H1 (cell line): ENCODE results near the gene ATP6V0D1. TPM values are rescaled to one million over a fixed set of nuclear protein-coding genes. Genes with fewer than 3 reads are reported as not detected.

Experiments
- CTCF ChIA-PET: fragments of 300-600 bp; sonication (Branson Sonifier 250); formaldehyde crosslinking; loops from one replicate; lab custom pipeline; 2021; ENCODE audit not compliant: partially characterized antibody; lab: Charles Lee
- POLR2A ChIA-PET: fragments of 300-600 bp; sonication (Branson Sonifier 250); formaldehyde crosslinking; loops from one replicate; lab custom pipeline; 2021; ENCODE audit warnings: inconsistent platforms; ENCODE audit not compliant: partially characterized antibody; lab: Charles Lee
- DNase-seq, 2 experiments: peaks; one replicate each; pipeline versions ENCODE4 v3.0.0 to v3.0.0-alpha.2; 2010 to 2022; ENCODE audit warnings: low spot score in 2 of 2, low read depth in 1 of 2, mixed read lengths in 1 of 2
- FAIRE-seq: peaks from 2 replicates; lab custom pipeline; 2011; peaks lifted over from hg19 to GRCh38; lab: Jason Lieb, UNC
- H2AFZ ChIP-seq: 2 replicates; pipeline ENCODE4 v1.8.1; 2012; ENCODE audit warnings: low read length, inconsistent platforms
- H2AK5ac ChIP-seq: 2 replicates; pipeline ENCODE4 v1.6.1; 2013; ENCODE audit warnings: low read depth, low read length
- H2BK120ac ChIP-seq: replicated peaks from 2 replicates; pipeline ENCODE3; 2013; ENCODE audit warnings: low read depth, low read length, inconsistent platforms
- H2BK12ac ChIP-seq: 2 replicates; pipeline ENCODE4 v1.6.1; 2013; ENCODE audit warnings: low read depth, low read length
- H2BK15ac ChIP-seq: 2 replicates; pipeline ENCODE4 v1.6.1; 2013; ENCODE audit warnings: low read length
- H2BK20ac ChIP-seq: 2 replicates; pipeline ENCODE4 v1.6.1; 2013; ENCODE audit warnings: low read length
- H2BK5ac ChIP-seq: 2 replicates; pipeline ENCODE4 v1.6.1; 2013; ENCODE audit warnings: low read depth, low read length
- H3K14ac ChIP-seq: 2 replicates; pipeline ENCODE4 v1.6.1; 2013; ENCODE audit warnings: inconsistent platforms; ENCODE audit not compliant: insufficient read length
- H3K18ac ChIP-seq: 2 replicates; pipeline ENCODE4 v1.6.1; 2013; ENCODE audit warnings: low read length; ENCODE audit errors: extremely low read depth
- H3K23ac ChIP-seq: 2 replicates; pipeline ENCODE4 v1.6.1; 2013; ENCODE audit warnings: inconsistent platforms; ENCODE audit not compliant: insufficient read length
- H3K23me2 ChIP-seq: 2 replicates; pipeline ENCODE4 v1.6.1; 2013; ENCODE audit warnings: low read depth, low read length
- H3K27ac ChIP-seq: 2 replicates; pipeline ENCODE4 v1.6.1; 2011; ENCODE audit warnings: low read depth, low read length, inconsistent platforms
- H3K27me3 ChIP-seq, 4 experiments: replicated peaks in 1 of 4; 1 replicate in 1 of 4; 2 replicates in 3 of 4; pipeline versions ENCODE4 v1.6.1 to v1.8.1; 2011 to 2013; ENCODE audit warnings: low read length in 3 of 4, mild to moderate bottlenecking in 3 of 4, inconsistent platforms in 2 of 4, mixed read lengths in 2 of 4, moderate library complexity in 1 of 4; ENCODE audit not compliant: control insufficient read depth in 3 of 4, insufficient read depth in 3 of 4; ENCODE audit errors: extremely low read depth in 1 of 4
- H3K36me3 ChIP-seq, 4 experiments: 2 replicates each; pipeline versions ENCODE4 v1.6.1 to v1.8.1; 2011 to 2013; ENCODE audit warnings: mild to moderate bottlenecking in 4 of 4, low read length in 3 of 4, moderate library complexity in 2 of 4, control low read depth in 1 of 4, inconsistent platforms in 1 of 4; ENCODE audit not compliant: insufficient read depth in 4 of 4, control insufficient read depth in 2 of 4
- H3K4ac ChIP-seq: replicated peaks from 2 replicates; pipeline ENCODE3; 2013; ENCODE audit warnings: low read length, low read depth, mixed read lengths, inconsistent platforms; ENCODE audit not compliant: insufficient read length
- H3K4me1 ChIP-seq, 4 experiments: replicated peaks in 1 of 4; 1 replicate in 1 of 4; 2 replicates in 3 of 4; pipeline versions ENCODE4 v1.6.1 to v1.8.1; 2011 to 2013; ENCODE audit warnings: low read length in 3 of 4, inconsistent platforms in 2 of 4, mixed read lengths in 1 of 4; ENCODE audit not compliant: insufficient read depth in 4 of 4, control insufficient read depth in 3 of 4
- H3K4me2 ChIP-seq, 2 experiments: 2 replicates each; pipeline versions ENCODE4 v1.6.1 to v1.8.1; 2011 to 2013; ENCODE audit warnings: low read depth in 2 of 2, low read length in 2 of 2, control low read depth in 1 of 2, inconsistent platforms in 1 of 2, mild to moderate bottlenecking in 1 of 2; ENCODE audit not compliant: insufficient read depth in 1 of 2
- H3K4me3 ChIP-seq, 4 experiments: fragments of 200-600, 300-600 bp in 1 of 4; sonication (generic), shearing (Covaris generic), sonication (Bioruptor Twin) in 1 of 4; 2 replicates each; pipeline versions ENCODE4 v1.5.1 to v1.8.1; 2011 to 2016; ENCODE audit warnings: low read length in 4 of 4, low read depth in 3 of 4, control low read depth in 2 of 4, inconsistent platforms in 2 of 4, mild to moderate bottlenecking in 2 of 4, mixed read lengths in 1 of 4, moderate library complexity in 1 of 4; ENCODE audit not compliant: insufficient read depth in 2 of 4; ENCODE audit errors: extremely low read depth in 1 of 4
- H3K56ac ChIP-seq: replicated peaks from 2 replicates; pipeline ENCODE3; 2013; ENCODE audit warnings: low read depth, mild to moderate bottlenecking, mixed read lengths, low read length, inconsistent platforms; ENCODE audit not compliant: insufficient read length
- H3K79me1 ChIP-seq: 2 replicates; pipeline ENCODE4 v1.6.1; 2013; ENCODE audit warnings: low read depth, low read length, control low read depth
- H3K79me2 ChIP-seq, 2 experiments: 2 replicates each; pipeline versions ENCODE4 v1.6.1 to v1.8.1; 2012 to 2013; ENCODE audit warnings: low read length in 2 of 2, mild to moderate bottlenecking in 2 of 2, inconsistent platforms in 1 of 2; ENCODE audit not compliant: insufficient read depth in 2 of 2, control insufficient read depth in 1 of 2
- H3K9ac ChIP-seq, 4 experiments: replicated peaks in 1 of 4; 1 replicate in 1 of 4; 2 replicates in 3 of 4; pipeline versions ENCODE4 v1.6.1 to v1.8.1; 2011 to 2013; ENCODE audit warnings: low read depth in 3 of 4, low read length in 3 of 4, control low read depth in 2 of 4, mild to moderate bottlenecking in 2 of 4, moderate library complexity in 2 of 4, inconsistent platforms in 1 of 4; ENCODE audit errors: extremely low read depth in 1 of 4
- H3K9me3 ChIP-seq, 2 experiments: 2 replicates each; pipeline versions ENCODE4 v1.6.1 to v1.8.1; 2012 to 2013; ENCODE audit warnings: mild to moderate bottlenecking in 2 of 2, moderate library complexity in 2 of 2, control low read depth in 1 of 2, inconsistent platforms in 1 of 2, low read depth in 1 of 2, low read length in 1 of 2, mixed read lengths in 1 of 2; ENCODE audit not compliant: insufficient read depth in 2 of 2
- H4K20me1 ChIP-seq, 2 experiments: replicated peaks in 1 of 2; 2 replicates each; pipeline versions ENCODE3 to v1.8.1; 2011 to 2013; ENCODE audit warnings: inconsistent platforms in 2 of 2, low read length in 2 of 2, mild to moderate bottlenecking in 1 of 2; ENCODE audit not compliant: insufficient read depth in 2 of 2, control insufficient read depth in 1 of 2
- H4K5ac ChIP-seq: 2 replicates; pipeline ENCODE4 v1.6.1; 2013; ENCODE audit warnings: low read length, low read depth, mixed read lengths, inconsistent platforms; ENCODE audit not compliant: insufficient read length
- H4K8ac ChIP-seq: 2 replicates; pipeline ENCODE4 v1.8.0; 2013; ENCODE audit warnings: mild to moderate bottlenecking, moderate library complexity, low read length, inconsistent platforms; ENCODE audit not compliant: insufficient read depth; ENCODE audit errors: extremely low read depth
- H4K91ac ChIP-seq: replicated peaks from 2 replicates; pipeline ENCODE3; 2013; ENCODE audit warnings: low read length, mixed read lengths, inconsistent platforms; ENCODE audit not compliant: insufficient read length
- BRCA1 ChIP-seq: IDR thresholded peaks from 2 replicates; pipeline ENCODE4 v1.6.1; 2012; ENCODE audit warnings: low read depth, low read length, improper control_type of control experiment
- CTBP2 ChIP-seq: IDR thresholded peaks from 2 replicates; pipeline ENCODE4 v1.7.0; 2011; ENCODE audit warnings: borderline replicate concordance, mild to moderate bottlenecking, moderate library complexity, mixed read lengths, low read length; ENCODE audit not compliant: insufficient read depth, insufficient read length
- EZH2 ChIP-seq: fragments of 200-600 bp; sonication (generic); IDR thresholded peaks from 2 replicates; pipeline ENCODE4 v1.7.1; 2012; ENCODE audit warnings: low read depth, mild to moderate bottlenecking, moderate library complexity, low read length, inconsistent platforms; ENCODE audit not compliant: severe bottlenecking
- HDAC6 ChIP-seq: IDR thresholded peaks from one replicate; pipeline ENCODE4 v1.7.1; 2012; ENCODE audit warnings: low read depth, mild to moderate bottlenecking, inconsistent platforms, low read length, moderate library complexity
- SRF ChIP-seq: IDR thresholded peaks from 2 replicates; pipeline ENCODE4 v1.6.1; 2011; ENCODE audit warnings: mild to moderate bottlenecking, low read depth, low read length, moderate library complexity
- TAF1 ChIP-seq: IDR thresholded peaks from 2 replicates; pipeline ENCODE4 v1.6.1; 2011; ENCODE audit warnings: mild to moderate bottlenecking, low read depth, low read length
- TAF7 ChIP-seq: optimal IDR thresholded peaks from 2 replicates; pipeline ENCODE3; 2011; ENCODE audit warnings: low read depth, mild to moderate bottlenecking, inconsistent platforms, low read length, moderate library complexity, borderline replicate concordance
- TBP ChIP-seq: IDR thresholded peaks from 2 replicates; pipeline ENCODE4 v1.6.1; 2011; ENCODE audit warnings: low read depth, low read length, improper control_type of control experiment
- YY1 ChIP-seq: IDR thresholded peaks from 2 replicates; pipeline ENCODE4 v1.6.1; 2011; ENCODE audit warnings: low read depth, mild to moderate bottlenecking, low read length
- ZNF274 ChIP-seq: IDR thresholded peaks from 2 replicates; pipeline ENCODE4 v1.7.0; 2012; ENCODE audit warnings: low read length, borderline replicate concordance; ENCODE audit errors: extremely low read depth
- WGBS, 2 experiments: shearing (Covaris generic) in 1 of 2; methylation state at CpG; one replicate each; pipeline versions ENCODE4 v1.1.6 to v1.1.7; 2013 to 2015; ENCODE audit warnings: low lambda C conversion rate in 2 of 2, mixed read lengths in 2 of 2, inconsistent platforms in 1 of 2, low coverage in 1 of 2, missing lambda C conversion rate in 1 of 2; ENCODE audit not compliant: insufficient replicate concordance in 2 of 2, insufficient coverage in 1 of 2, insufficient read length in 1 of 2; ENCODE audit errors: extremely low coverage in 1 of 2, missing lambda C conversion rate in 1 of 2; 5-methylcytosine and 5-hydroxymethylcytosine counted together
- polyA plus RNA-seq, 7 experiments: library from polyadenylated mRNA; depleted of rRNA in 3 of 7; stranded (reverse) in 5 of 7; unstranded in 2 of 7; fragments of >200 nt in 5 of 7; fragments of 200-250 nt in 2 of 7; gene quantifications; 1 replicate in 5 of 7; 2 replicates in 1 of 7; 4 replicates in 1 of 7; pipeline versions ENCODE4 v1.2.1 to v1.2.3, GENCODE V29; 2011 to 2013; ENCODE audit warnings: missing spikeins in 2 of 7, mixed read lengths in 2 of 7
- total RNA-seq: library from RNA; stranded (reverse); fragmentation: NEBNext Ultra II Directional; extraction: Animal tissue kit (Norgen Biotek cat#: 25700); gene quantifications from 2 replicates; pipeline ENCODE4 v1.2.1, GENCODE V29; 2021

Gene ATP6V0D1
- total and polyA plus RNA-seq, 2 of the 8 experiments (the other 6 are each of a cell fraction or from before 2014, with no cell fraction given) = 47.3 to 134 TPM

DNA sequence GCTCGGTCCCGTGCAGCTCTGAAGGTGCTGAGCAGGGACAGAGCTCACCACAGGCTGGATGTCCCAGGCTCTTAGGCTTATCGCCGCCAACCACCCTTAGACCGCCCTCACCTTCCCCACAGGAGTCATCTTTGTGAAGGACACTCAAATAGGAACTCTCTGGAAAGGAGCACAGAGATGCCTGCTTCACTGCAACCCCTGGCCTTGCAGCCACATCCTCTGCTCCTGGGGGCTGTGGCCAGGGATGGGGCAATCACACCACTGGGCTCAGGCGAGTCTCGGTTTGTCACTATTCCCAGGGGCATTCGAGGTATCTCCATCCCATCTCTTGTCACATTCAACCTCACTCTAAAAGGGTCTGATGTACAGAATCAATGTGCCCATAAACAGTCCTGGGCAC lies 75.6 kb downstream of the ATP6V0D1 start:
- no peak overlapping the region for H4K91ac ChIP-seq
- H3K14ac ChIP-seq = no peak overlapping the region
- H3K23ac ChIP-seq = no peak overlapping the region
- no peak for FAIRE-seq
- DNase-seq = no peak
- H3K27me3 ChIP-seq = no peaks in the 10 kb centered on the region; a peak in 1 of 7 replicates
- peaks cover 0 to 26% (median 9%) of the 10 kb centered on the region in 4 experiments; a peak in 5 of 7 replicates for H3K4me1 ChIP-seq
- H2BK12ac ChIP-seq = no peak overlapping the region
- no peak overlapping the region for H3K9ac ChIP-seq
- no peak overlapping the region for H3K27ac ChIP-seq
- H3K79me2 ChIP-seq = no peaks in the 10 kb centered on the region
- no peaks in the 10 kb centered on the region for H3K9me3 ChIP-seq
- ChIA-PET POLR2A (no interaction called here), CTCF (interaction anchor here (0.6 to 32.4 kb wide), 7 partner anchors 6 to 193 kb away, joined by 3 to 476 read pairs (median 5); partner anchors contain the start of genes TPPP3 and ZDHHC1)
- H4K8ac ChIP-seq = no peak overlapping the region
- no peak for TF ChIP-seq SRF
- no peak for TF ChIP-seq HDAC6
- no peak for TF ChIP-seq TBP
- TF ChIP-seq CTBP2 = no peak
- TF ChIP-seq BRCA1 = no peak
- TF ChIP-seq EZH2 = no peak
- TF ChIP-seq YY1 = no peak
- TF ChIP-seq ZNF274 = no peak
- TF ChIP-seq TAF1 = no peak
- no peak for TF ChIP-seq TAF7
- H3K56ac ChIP-seq = no peak overlapping the region
- no peak overlapping the region for H4K5ac ChIP-seq
- no peak overlapping the region; the same call in 1 of the 2 replicates for H2AK5ac ChIP-seq
- H3K23me2 ChIP-seq = peaks cover 2% of the 10 kb centered on the region; the same call in 1 of the 2 replicates
- H3K4me3 ChIP-seq = no peak overlapping the region
- no peaks in the 10 kb centered on the region for H3K79me1 ChIP-seq
- H3K18ac ChIP-seq = no peak overlapping the region
- 90% methylated on average over 8 of the region's 8 CpGs; no CpG with 5 or more reads in 1 of the 2 experiments for WGBS, 2 experiments
- no peak overlapping the region for H2BK20ac ChIP-seq
- H2AFZ ChIP-seq = no peak overlapping the region
- H4K20me1 ChIP-seq = no peaks in the 10 kb centered on the region
- no peak overlapping the region for H2BK5ac ChIP-seq
- H2BK15ac ChIP-seq = no peak overlapping the region
- no peak overlapping the region for H2BK120ac ChIP-seq
- H3K4ac ChIP-seq = no peak overlapping the region
- H3K4me2 ChIP-seq = no peak overlapping the region
- H3K36me3 ChIP-seq = no peaks in the 10 kb centered on the region
